HG02678 (cell line): ENCODE data around the gene RENBP.

ENCODE experiments used
- ATAC-seq: cut with Tn5 transposase; IDR thresholded peaks from one replicate; pipeline ENCODE4 v1.9.1; 2021; ENCODE audit warnings: mild to moderate bottlenecking, moderate library complexity; ENCODE audit not compliant: unreplicated experiment

RENBP gene

DNA sequence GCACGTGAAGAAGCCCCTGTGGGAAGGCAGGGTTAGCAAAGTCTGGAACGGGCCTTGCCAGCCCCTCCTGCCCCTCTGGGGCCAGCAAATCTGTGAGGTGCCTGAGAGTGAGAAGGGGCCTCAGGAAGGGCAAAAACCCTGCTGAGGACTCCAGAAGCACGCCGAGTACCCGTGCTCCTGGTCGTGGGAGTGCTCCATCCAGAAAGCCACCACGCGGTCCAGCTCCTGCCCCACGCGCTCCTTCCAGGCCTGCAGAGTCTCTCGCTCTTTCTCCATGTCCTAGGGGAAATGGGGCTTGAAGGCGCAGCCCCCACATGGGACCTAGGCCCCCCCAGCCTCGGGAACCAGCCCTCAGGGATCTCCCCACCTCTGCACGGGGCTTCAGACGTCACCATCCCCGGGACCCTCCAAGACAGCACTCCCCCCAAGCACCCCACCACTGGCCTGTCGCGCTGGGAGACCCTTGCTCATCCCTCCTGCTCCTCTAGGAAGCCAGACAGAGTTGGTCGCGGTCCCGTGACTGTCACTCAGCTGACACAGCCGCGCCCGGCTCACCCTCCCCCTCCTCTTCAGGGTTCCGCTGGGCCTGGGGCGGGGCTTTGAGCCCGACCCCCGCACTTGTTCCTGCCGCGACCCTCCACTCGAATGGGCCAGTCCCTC, at the start of gene RENBP:
RENBP (minus strand) TSS at position 504 of the 660 bp plus-strand sequence; CDS start at position 471, 33 bp downstream.
- no peak for ATAC-seq

DNA sequence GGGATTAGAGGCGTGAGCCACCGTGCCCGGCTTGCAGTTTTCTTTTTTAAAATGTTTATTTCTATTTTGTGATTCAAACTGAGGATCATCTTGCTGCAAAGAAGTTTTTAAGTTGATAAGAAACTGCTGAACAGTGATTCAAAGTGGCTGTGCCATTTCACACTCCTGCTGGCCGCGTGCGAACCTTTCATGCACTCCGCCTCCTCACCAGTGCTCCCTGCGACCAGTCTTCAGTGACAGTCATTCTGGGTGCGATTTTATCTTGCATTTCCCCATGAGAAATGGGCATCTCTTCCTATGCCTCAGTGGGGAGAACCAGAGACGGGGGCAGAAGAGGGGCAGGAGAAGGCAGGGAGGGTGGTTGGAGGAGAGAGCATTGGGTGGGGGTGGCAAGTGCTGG, 49.5 kb upstream of the RENBP start:
- ATAC-seq, result no peak

DNA sequence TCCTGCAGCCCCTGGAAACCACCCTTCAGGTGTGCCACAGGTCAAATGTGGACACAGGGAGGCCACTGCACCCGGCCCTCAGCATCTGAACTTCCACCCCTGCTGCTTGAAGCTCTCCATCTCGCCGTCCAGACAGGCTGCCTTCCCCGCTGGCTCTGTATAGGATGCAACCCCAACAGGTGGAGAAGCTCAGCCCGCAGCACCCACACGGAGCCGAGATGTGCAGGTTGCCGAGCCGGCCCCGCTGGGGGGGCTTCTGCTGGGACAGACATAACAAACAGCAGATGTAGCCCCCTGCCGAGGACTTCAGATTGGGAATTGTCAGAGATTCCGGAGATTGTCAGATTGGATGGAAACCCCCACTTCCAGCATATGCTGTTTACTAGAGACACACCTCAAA, 48.6 kb upstream of the RENBP start:
- no peak for ATAC-seq

DNA sequence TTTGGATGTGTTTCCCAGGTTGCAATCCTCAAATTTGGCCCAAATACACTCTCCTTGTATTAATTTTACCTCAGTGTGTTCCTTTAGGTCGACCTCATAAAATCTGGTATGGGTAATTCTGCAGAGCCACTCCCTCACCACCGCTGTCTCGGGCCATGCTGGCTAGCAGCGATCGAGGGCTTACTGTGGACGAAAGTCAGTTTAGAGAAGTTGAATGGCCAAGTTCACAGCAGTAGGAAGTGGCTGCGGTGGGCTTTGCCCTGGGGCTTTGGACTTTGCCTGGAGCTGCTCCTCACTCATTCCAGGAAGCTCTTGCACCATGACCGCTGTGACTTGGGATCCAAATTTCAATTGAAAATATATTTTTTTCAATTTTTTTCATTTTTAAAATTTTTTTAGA, 47.7 kb upstream of the RENBP start:
- no peak for ATAC-seq

DNA sequence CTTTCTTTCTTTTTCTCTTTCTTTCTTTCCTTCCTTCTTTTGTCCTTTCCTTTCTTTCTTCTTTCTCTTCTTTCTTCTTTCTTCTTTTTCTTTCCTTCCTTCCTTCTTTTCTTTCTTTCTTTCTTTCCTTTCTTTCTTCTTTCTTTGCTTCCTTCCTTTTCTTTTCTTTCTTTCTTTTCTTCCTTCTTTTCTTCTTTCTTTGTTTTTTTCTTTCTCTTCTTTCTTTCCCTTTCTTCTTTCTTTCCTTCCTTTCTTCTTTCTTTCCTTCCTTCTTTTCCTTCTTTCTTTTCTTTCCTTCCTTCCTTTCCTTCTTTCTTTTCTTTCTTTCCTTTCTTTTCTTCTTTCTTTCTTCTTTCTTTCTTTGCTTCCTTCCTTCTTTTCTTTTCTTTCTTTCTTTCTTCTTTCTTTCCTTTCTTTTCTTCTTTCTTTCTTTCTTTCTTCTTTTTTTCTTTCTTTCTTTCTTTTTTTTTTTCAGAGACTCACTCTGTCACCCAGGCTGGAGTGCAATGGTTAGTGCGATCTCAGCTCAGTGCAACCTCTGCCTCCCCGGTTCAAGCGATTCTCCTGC, 46.7 kb upstream of the RENBP start:
- ATAC-seq, result no peak

DNA sequence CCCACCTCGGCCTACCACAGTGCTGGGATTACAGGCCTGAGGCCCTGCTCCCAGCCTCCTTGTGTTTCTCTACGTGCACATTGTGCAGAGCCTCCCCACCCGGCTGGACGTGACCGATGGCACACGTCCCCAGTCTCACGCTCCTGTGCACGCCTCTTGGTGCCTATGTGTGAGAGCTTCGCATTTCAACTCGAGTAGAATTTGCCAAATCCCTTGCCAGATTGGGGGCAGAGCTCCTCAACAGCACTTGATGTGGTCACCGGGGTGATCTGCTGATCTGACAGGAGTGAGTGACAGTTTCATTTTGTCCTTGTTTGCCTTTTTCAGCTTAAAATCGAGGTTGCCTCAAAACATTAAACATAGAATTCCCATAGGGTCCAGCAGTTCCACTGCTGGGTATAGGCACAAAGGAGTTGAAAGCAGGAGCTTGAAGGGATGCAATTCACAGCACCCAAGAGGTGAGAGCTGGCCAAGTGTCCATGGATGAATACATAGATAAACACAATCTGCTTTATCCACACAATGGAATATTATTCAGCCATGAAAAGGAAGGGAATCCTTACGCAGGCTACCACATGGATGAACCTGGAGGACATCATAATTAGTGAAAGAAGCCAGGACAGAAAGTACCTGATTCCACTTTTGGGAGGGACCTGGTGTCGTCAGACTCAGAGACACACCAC, 45.7 kb upstream of the RENBP start:
- no peak for ATAC-seq

GRCh38 chrX:153988493-153988892, 44.0 kb upstream of the RENBP start:
- no peak for ATAC-seq

GRCh38 chrX:153984351-153985178, 40.1 kb upstream of the RENBP start:
- peak; percentile 41 for ATAC-seq

DNA sequence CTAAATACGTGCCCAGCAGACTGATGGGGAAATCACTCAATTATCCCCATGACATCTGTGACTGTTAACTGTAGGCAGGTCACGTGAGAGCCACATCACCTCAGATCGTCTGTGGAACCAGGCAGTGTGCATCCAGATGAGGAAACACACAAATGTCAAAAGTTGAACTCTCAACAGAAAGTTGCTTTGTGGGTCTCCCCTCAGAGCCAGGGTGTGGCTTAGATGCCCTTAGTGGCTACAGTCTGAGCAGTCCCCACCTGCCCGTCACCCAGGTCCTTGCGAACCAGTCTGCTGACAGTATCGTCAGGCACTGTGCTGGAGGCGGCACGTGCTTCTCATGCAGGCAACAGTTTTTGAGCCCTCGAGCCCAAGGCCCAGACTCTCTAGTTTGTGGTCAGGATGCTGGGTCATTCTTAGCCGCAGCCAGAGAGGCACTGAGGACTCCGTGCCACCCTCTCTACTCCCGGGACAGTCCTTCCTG, 38.9 kb upstream of the RENBP start:
- no peak for ATAC-seq

- no peak for ATAC-seq
These were observed 37.5 kb upstream of the RENBP start for GRCh38 chrX:153981771-153982533.

- ATAC-seq, result no peak
These were observed 36.8 kb upstream of the RENBP start for GRCh38 chrX:153981231-153981630.

DNA sequence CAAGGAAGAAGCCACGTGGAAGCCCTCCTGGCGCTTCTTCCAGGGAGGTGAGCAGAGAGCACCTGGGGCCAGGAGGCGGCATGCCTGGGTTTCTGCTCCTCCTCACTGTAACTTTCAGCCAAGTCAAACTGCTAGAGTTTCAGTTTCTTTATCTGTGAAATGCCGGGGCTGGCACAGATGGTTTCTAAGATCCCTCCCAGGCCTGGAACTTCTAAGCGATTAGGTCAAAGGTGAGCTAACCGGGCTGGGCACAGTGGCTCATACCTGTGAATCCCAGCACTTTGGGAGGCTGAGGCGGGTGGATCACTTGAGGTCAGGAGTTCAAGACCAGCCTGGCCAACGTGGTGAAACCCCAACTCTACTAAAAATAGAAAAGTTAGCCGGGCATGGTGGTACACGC, 36.0 kb upstream of the RENBP start:
- ATAC-seq, result peak; percentile 39

- no peak for ATAC-seq
These were observed 30.4 kb upstream of the RENBP start for GRCh38 chrX:153974726-153975286.

DNA sequence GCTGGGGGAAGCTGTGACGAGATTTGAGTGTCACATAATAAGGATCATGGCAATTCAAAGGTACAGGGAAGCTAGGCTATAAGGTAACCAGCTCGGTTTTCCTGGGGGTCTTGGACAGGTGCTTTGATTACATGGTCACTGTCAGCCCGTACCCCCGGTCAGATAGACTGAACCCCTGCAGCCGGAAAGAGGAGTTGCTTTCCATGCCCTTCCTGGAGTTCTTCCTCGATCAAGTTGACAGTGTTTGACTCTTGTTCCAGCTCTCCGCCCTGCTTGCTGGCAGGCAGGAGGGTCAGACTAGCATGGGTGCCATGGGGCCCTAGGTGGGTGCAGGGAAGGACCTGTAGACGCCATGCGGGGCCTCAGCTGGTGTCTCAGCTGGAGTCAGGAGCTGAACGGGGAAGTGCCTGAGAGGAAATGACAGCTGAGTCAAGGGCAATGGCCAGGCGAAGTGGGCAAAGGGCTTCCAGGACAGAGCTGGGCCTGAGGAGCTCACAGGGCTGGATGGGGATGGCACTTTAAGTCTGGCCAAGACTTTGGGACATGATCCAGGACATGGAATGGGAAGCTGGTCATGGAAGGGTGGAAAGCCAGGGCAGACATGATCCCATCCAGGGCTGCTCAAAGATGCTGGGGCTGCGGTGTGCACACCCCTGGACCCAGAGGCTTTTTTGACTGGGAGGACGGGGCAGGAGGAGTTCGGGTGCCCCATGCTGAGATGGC, 29.7 kb upstream of the RENBP start:
- ATAC-seq, result no peak

DNA sequence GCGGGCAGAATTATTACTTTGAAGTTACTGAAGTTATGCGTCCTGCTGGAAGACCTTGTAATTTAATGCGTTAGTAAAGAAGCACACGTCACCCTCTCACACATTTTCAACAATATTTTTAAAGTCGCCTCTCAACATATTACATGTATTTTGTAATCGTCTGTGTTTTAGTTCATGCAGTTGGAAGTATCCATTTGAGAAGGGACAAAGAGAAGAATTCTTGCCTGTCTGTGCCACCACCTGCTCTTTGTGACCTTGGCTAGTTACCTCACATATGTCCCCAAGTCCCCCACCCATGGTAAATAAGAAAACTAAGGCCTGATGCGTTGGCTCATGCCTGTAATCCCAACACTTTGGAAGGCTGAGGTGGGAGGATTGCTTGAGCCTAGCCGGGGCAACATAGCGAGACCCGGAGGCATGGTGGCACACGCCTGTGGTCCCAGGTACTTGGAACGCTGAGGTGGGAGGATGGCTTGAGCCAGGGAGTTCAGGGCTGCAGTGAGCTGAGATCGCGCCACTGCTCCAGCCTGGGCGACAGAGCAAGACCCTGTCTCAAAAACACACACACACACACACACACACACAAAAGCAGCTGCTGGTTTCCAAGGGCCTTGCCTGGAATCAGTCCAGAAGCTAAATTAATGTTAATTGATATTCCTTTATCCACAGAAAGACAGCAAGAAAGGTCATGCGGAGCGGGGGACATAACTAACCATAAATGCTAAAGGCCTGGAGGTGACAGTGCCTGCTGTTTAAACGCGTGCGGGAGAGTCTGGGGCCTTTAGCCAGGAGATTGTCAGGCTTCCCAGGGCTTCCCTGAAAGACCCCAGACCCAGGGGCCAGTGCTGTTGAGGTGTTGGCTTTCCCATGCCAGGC, 28.9 kb upstream of the RENBP start:
- ATAC-seq, result no peak

DNA sequence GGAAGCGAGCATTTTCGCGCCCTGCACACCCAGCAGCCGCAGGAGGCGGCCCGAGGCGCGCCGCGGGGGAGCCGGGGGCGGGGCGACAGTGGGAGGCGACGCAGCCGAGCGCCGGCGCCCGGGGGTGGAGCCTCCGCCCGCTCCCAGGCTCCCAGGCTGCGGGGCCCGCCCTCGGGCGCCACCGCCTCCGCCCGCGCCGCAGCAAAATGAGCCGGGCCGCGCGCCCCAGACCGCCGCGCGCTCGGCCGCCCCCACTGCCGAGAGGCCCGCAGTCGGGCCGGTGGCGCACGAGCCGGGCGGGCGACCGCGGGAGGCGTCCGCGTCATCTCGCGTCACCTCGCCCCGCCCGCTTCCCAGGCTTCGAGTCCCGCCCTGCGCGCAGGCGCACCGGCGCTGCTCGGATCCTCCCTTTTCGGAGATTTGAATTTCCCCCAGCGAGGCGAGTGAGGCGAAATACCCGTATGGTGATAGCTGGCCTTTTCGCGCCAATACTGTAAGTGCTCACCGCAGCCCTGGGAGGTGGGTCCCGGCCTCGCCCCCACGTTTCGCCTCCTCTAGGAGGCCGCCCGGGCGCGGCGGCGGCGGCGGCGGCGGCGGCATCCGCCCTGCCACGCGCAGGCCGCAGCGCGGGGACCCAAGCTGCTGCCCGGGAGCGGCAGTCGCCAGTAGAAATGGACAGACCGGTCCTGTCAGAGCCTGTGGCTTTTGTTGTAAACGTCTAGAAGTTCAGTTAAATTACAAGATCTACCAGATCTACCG, 28.1 kb upstream of the RENBP start, which contains the start of gene TMEM187:
TMEM187 (plus strand) TSS at position 387 of the 759 bp plus-strand sequence. CDS start 9,309 bp downstream, outside the sequence.
- peak; percentile 54 for ATAC-seq

DNA sequence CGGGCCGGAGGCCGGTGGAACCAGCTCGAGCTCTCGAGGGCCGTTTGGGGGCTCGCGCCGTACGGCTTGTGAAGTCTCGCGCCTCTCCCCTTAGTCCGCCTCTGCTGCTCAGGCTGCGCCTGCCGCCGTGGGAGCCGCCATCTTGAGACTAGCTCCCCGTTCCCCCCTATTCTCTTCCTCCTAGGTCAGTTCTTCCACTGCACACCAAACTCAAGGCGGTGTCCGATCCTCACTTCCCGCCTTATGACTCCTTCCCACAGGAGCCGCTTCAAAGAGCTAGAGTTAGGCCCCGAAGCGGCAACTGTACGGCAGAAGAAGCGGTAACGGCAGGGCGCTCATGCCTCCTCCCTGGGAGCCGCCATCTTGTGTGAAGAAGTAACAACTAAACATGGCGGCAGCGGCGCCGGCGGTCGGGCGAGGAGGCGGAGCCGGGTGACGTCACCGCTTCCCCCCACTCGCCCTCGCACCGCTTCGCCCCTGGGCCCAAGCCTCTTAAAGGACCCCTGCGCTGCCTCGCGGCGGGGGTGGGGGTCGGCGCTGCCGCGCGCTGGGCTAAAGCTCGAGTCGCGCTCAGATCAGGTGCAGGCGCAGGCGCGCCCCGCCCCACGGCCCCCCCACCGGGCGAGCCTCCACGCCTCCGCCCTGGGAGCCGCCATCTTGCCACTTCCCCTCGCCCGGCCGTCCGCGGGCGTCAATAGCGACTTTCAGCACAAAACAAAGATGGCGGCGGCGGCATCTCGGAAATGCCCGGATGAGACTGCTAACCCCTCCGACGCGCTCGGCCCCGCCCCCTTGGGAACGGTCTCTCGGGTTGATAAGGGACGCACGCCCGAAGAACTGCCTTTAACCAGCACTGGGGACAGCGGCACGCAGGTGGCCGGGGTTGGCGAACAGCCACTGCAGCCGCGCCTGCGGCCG, 27.3 kb upstream of the RENBP start, which contains the start of gene HCFC1:
HCFC1 (minus strand) TSS at position 369 of the 918 bp plus-strand sequence. CDS start 978 bp downstream, outside the sequence.
- peak; percentile 40 for ATAC-seq
